Muscle of leg (tissue), 11 donors: ENCODE results near the gene GFPT1. TPM values are rescaled to one million over a fixed set of nuclear protein-coding genes. Genes with fewer than 3 reads are reported as not detected.

Experiments
- DNase-seq: peaks from one replicate; pipeline ENCODE4 v3.0.0; 2013
- H3K27ac ChIP-seq: one replicate; pipeline ENCODE4 v1.5.1; 2013; ENCODE audit warnings: mild to moderate bottlenecking, low read length, control low read depth
- H3K27me3 ChIP-seq: one replicate; pipeline ENCODE4 v1.6.1; 2013; ENCODE audit warnings: low read length; ENCODE audit not compliant: control insufficient read depth, insufficient read depth
- H3K36me3 ChIP-seq: one replicate; pipeline ENCODE4 v1.6.1; 2013; ENCODE audit warnings: low read length; ENCODE audit not compliant: control insufficient read depth, insufficient read depth
- H3K4me1 ChIP-seq: one replicate; pipeline ENCODE4 v1.6.1; 2013; ENCODE audit warnings: low read length; ENCODE audit not compliant: control insufficient read depth, insufficient read depth
- H3K4me3 ChIP-seq: one replicate; pipeline ENCODE4 v1.5.1; 2013; ENCODE audit warnings: low read length, control low read depth
- H3K9me3 ChIP-seq: replicated peaks from 2 replicates; pipeline ENCODE4 v1.6.1; 2013; ENCODE audit warnings: low read depth, low read length; ENCODE audit not compliant: control insufficient read depth
- WGBS: methylation state at CpG from one replicate; pipeline ENCODE4 v1.1.5; 2013; ENCODE audit warnings: missing lambda C conversion rate; ENCODE audit not compliant: insufficient coverage; 5-methylcytosine and 5-hydroxymethylcytosine counted together
- polyA plus RNA-seq, 8 donors: library from polyadenylated mRNA; unstranded; fragments of 120-200 nt; gene quantifications; one replicate each; pipeline versions ENCODE4 v1.2.1 to v1.2.3, GENCODE V29; 2013; ENCODE audit warnings: inconsistent platforms in 1 of 8, low replicate concordance in 1 of 8; ENCODE audit not compliant: insufficient read length in 8 of 8, insufficient read depth in 1 of 8
- total RNA-seq: library from RNA; stranded (reverse); fragments of 120-200 nt; gene quantifications from one replicate; pipeline ENCODE4 v1.2.4, GENCODE V29; 2013

The GFPT1 gene
- total and polyA plus RNA-seq, 9 donors = 20.0 to 39.2 (median 29.0) TPM

GRCh38 chr2:69279931-69280681 is 106.9 kb downstream of the GFPT1 start:
- peaks cover 13% of the 10 kb centered on the region for H3K4me1 ChIP-seq
- no peaks in the 10 kb centered on the region for H3K27me3 ChIP-seq
- WGBS = 43% methylated on average over 4 of the region's 9 CpGs
- H3K36me3 ChIP-seq = no peaks in the 10 kb centered on the region
- DNase-seq = peak; percentile 94
- peak overlapping the region; percentile 80 for H3K27ac ChIP-seq
- H3K9me3 ChIP-seq = no peaks in the 10 kb centered on the region
- H3K4me3 ChIP-seq = no peak overlapping the region

- no peak overlapping the region for H3K4me3 ChIP-seq
- H3K4me1 ChIP-seq = peaks cover 13% of the 10 kb centered on the region
- no peaks in the 10 kb centered on the region for H3K36me3 ChIP-seq
- H3K27ac ChIP-seq = no peak overlapping the region
- whole genome bisulfite sequencing = no CpG with 5 or more reads among the region's 2 CpGs
- no peak for DNase-seq
- H3K27me3 ChIP-seq = no peaks in the 10 kb centered on the region
- no peaks in the 10 kb centered on the region for H3K9me3 ChIP-seq
Observed at GRCh38 chr2:69279211-69279610, 107.8 kb downstream of the GFPT1 start.

GRCh38 chr2:69278366-69278765 is 108.7 kb downstream of the GFPT1 start:
- no peak overlapping the region for H3K4me3 ChIP-seq
- DNase-seq = no peak
- WGBS = no CpG with 5 or more reads among the region's 5 CpGs

GRCh38 chr2:69275490-69275889 is 111.5 kb downstream of the GFPT1 start:
- no peaks in the 10 kb centered on the region for H3K27me3 ChIP-seq
- DNase-seq = no peak
- peaks cover 13% of the 10 kb centered on the region for H3K4me1 ChIP-seq
- no peaks in the 10 kb centered on the region for H3K9me3 ChIP-seq
- 100% methylated on average over 1 of the region's 1 CpG for WGBS
- H3K36me3 ChIP-seq = no peaks in the 10 kb centered on the region
- no peak overlapping the region for H3K4me3 ChIP-seq
- no peak overlapping the region for H3K27ac ChIP-seq

More at GRCh38 chr2:69278366-69278765, 108.7 kb downstream of the GFPT1 start:
- Histone ChIP-seq H3K36me3 (no peaks in the 10 kb centered on the region), H3K27ac (no peak overlapping the region), H3K4me1 (peaks cover 13% of the 10 kb centered on the region), H3K27me3 (no peaks in the 10 kb centered on the region), H3K9me3 (no peaks in the 10 kb centered on the region)

- H3K4me3 ChIP-seq = no peak overlapping the region
- H3K36me3 ChIP-seq = no peaks in the 10 kb centered on the region
- no peaks in the 10 kb centered on the region for H3K27me3 ChIP-seq
- peak; percentile 86 for DNase-seq
- peaks cover 6% of the 10 kb centered on the region for H3K4me1 ChIP-seq
- peak overlapping the region; percentile 55 for H3K27ac ChIP-seq
- 70% methylated on average over 4 of the region's 9 CpGs for WGBS
- no peaks in the 10 kb centered on the region for H3K9me3 ChIP-seq
Observed at GRCh38 chr2:69272803-69273471, 114.1 kb downstream of the GFPT1 start.

GRCh38 chr2:69271831-69272257 is 115.2 kb downstream of the GFPT1 start:
- H3K27ac ChIP-seq = no peak overlapping the region
- H3K36me3 ChIP-seq = no peaks in the 10 kb centered on the region
- WGBS = no CpG with 5 or more reads among the region's 3 CpGs
- H3K27me3 ChIP-seq = no peaks in the 10 kb centered on the region
- no peak overlapping the region for H3K4me3 ChIP-seq
- peaks cover 6% of the 10 kb centered on the region for H3K4me1 ChIP-seq
- peak; percentile 82 for DNase-seq
- H3K9me3 ChIP-seq = no peaks in the 10 kb centered on the region

Other genes with a start within 250 kb of the GFPT1 start
- gene NFU1, start 50.2 kb upstream of the GFPT1 start, total RNA-seq = 60.0 TPM
- 10 to 100 TPM; 45.8 to 53.4 (median 48.3) TPM for gene NFU1, start 50.2 kb upstream of the GFPT1 start, polyA plus RNA-seq